ENCODE measurements around the gene TRIM34.
"Not testable (repeated sequence)": the region's sequence is repeated elsewhere in the genome, so short reads cannot be mapped to it uniquely, and the experiment has no call there.

The TRIM34 gene, protein sequence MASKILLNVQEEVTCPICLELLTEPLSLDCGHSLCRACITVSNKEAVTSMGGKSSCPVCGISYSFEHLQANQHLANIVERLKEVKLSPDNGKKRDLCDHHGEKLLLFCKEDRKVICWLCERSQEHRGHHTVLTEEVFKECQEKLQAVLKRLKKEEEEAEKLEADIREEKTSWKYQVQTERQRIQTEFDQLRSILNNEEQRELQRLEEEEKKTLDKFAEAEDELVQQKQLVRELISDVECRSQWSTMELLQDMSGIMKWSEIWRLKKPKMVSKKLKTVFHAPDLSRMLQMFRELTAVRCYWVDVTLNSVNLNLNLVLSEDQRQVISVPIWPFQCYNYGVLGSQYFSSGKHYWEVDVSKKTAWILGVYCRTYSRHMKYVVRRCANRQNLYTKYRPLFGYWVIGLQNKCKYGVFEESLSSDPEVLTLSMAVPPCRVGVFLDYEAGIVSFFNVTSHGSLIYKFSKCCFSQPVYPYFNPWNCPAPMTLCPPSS

DNA sequence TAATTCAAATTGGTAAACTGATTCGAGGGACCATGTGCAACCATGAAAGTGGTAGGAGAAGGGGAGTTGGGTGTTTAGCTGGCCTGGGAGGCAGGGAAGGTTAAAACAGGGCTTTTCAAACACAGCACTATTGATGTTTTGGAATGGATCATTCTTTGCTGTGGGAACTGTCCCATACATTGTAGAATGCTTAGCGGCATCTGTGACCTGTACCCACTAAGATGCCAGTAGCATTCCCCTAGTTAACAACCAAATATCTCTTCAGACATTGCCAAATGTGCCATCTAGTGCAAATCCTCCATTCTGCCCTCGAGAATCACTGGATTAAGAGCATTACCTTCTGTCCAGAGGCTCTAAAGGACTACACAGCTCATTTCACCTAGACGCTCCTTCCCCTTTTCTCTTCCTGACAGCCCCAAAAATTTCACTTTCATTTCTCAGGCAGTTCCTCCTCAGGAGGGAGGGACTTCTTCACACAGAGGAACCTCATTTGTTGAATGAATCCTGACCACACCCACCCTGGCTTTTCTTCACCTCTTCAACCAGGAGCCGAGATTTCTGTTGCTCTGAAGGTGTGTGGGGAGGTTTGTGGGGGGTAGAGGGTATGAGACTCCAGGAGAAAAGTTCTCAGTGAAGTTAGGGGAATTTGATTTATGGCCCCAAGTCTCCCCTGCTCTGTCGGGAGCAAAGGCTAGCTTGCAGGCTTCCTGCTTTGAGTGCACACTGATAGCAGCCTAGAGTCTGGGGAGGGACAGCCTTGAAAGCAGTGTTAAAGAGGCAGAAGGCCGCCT, at the start of gene TRIM34:
Gene TRIM34, plus strand, starts transcription at position 513 of the 791 bp plus-strand sequence. CDS start 7,331 bp downstream, outside the sequence.
- peak; percentile 27 to 28 for DNase-seq (ENCODE audit: low read depth in 2 of 2, low spot score in 1 of 2)

DNA sequence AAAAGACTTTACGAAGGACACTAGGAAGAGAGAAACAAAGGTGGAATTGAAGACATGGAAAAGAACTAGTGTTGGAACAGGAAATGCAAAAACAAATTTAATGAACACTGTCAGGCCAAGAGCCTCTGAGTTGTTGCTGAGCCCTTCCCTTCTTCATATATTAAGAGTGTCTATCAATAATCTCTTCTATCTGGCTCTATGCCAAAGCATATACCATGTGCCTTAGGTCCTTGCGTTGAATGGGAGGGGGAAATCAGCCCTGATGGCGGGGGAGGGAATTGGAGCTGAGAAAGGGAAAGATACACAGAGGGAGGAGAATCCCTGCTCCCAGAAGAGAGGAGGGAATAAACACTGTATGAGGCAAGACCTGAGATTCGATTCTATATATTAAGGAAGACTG, 49.6 kb upstream of the TRIM34 start:
- DNase-seq (ENCODE audit: low read depth in 2 of 2, low spot score in 1 of 2): no peak

DNA sequence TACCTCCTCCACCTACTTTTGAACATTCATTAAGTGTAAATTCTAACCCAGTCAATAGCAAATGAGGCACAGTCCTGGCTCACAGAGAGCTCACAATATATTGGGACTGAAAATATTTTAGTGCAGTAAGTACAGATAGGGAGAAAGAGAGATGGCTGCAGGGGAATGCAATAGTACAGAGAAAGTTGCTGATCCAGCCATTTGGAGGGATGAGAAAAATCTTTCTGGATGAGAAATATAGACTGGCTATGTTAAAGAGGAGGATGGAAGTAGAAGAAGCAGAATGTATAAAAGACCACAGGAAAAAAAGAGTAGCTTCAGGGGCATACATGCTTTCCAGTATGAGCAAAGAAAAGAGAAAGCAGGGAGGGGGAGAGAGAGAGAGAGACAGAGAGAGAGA, 47.7 kb upstream of the TRIM34 start:
- DNase-seq (ENCODE audit: low read depth in 2 of 2, low spot score in 1 of 2): no peak

DNA sequence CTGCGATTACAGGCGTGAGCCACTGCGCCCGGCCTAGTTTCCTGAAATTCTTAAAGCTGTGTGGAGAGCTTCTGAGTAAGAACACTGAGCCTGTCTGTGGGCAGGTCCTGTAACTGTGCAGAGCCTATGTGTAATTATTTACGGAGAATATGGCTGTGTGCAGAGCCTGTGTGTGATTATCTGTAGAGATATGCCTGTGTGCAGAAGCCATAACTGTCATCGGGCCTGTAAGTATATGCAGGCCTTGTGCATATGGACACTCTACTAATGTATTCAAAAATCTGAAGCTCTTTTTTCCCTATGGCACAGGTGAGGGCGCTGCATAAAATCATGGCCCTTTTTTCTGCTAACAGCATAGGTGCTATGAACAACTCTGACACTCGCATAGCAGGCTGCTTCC, 44.2 kb upstream of the TRIM34 start, which contains the start of gene OR52B6:
Gene OR52B6, plus strand, starts transcription at position 301 of the 400 bp plus-strand sequence. Its CDS starts 0 bp downstream, at position 301.
- no peak for DNase-seq (ENCODE audit: low read depth in 2 of 2, low spot score in 1 of 2)

DNA sequence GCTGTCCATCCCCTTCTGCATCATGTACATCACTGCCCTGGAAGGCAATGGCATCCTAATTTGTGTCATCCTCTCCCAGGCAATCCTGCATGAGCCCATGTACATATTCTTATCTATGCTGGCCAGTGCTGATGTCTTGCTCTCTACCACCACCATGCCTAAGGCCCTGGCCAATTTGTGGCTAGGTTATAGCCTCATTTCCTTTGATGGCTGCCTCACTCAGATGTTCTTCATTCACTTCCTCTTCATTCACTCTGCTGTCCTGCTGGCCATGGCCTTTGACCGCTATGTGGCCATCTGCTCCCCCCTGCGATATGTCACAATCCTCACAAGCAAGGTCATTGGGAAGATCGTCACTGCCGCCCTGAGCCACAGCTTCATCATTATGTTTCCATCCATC, 43.8 kb upstream of the TRIM34 start:
- no peak for DNase-seq (ENCODE audit: low read depth in 2 of 2, low spot score in 1 of 2)

DNA sequence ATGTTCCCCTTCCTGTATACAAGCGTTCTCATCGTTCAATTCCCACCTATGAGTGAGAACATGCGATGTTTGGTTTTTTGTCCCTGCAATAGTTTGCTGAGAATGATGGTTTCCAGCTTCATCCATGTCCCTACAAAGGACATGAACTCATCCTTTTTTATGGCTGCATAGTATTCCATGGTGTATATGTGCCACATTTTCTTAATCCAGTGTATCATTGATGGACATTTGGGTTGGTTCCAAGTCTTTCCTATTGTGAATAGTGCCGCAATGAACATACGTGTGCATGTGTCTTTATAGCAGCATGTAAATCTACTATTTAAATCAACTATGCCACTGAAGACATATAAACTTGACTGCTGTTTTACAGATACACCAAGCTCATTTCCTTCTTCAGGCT, 40.3 kb upstream of the TRIM34 start:
- not testable (repeated sequence) for DNase-seq (ENCODE audit: low read depth in 2 of 2, low spot score in 1 of 2)

DNA sequence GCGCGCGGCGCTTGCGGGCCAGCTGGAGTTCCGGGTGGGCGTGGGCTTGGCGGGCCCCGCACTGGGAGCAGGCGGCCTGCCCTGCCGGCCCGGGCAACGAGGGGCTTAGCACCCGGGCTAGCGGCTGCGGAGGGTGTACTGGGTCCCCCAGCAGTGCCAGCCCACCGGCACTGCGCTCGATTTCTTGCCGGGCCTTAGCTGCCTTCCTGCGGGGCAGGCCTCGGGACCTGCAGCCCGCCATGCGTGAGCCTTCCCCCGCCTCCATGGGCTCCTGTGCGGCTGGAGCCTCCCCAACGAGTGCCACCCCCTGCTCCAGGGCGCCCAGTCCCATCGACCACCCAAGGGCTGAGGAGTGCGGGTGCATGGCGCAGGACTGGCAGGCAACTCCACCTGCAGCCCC, 34.9 kb upstream of the TRIM34 start:
- DNase-seq (ENCODE audit: low read depth in 2 of 2, low spot score in 1 of 2): not testable (repeated sequence)

DNA sequence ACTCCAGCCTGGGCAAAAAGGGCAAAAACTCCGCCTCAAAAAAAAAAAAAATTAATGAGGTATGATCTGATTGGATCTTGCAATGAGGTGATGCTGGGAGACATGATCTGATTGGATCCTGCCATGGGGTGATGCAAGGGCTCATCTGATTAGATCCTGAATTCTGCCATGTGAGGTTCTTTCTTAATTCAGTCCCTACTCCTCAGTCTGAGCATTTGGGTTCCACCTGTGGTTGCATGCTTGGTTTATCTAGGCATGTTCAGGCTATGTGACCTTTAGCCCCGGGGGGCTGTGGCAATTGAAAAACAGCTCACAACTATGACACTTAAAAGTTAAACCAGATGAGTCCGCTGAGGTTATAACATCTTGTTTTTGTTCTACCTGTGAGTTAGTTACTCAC, 33.2 kb upstream of the TRIM34 start:
- DNase-seq (ENCODE audit: low read depth in 2 of 2, low spot score in 1 of 2): no peak

DNA sequence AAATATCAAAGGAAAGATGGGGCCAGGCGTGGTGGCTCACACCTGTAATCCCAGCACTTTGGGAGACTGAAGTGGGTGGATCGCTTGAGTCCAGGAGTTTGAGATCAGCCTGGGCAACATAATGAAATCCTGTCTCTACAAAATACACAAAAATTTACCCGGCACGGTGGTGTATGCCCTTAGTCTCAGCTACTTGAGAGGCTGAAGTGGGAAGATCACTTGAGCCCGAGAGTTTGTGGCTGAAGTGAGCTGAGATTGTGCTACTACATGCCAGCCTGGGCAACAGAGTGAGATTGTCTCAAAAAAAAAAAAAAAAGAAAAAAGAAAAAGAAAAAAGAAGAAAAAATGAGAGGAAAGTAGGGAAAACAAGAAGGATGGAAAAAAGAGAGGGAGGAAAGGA, 32.2 kb upstream of the TRIM34 start:
- no peak for DNase-seq (ENCODE audit: low read depth in 2 of 2, low spot score in 1 of 2)

DNA sequence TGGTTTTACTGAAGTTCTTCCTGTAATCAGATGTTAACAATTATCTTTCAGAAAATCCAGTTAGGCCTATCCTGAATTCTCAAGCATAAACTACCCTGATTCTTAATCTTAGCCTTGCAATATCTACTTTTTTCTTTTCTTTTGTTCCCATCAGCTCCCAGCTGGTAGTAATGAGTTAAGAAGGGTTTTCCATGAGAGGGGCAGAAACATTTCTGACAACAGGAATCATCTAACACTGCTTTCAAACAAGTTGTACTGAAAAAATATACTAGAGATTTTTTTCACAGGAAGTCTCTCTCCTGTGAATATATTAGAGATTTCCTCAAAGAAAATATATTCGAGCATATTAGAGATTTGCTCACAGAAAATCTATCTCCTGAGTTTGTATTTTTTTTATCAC, 31.7 kb upstream of the TRIM34 start:
- no peak for DNase-seq (ENCODE audit: low read depth in 2 of 2, low spot score in 1 of 2)

DNA sequence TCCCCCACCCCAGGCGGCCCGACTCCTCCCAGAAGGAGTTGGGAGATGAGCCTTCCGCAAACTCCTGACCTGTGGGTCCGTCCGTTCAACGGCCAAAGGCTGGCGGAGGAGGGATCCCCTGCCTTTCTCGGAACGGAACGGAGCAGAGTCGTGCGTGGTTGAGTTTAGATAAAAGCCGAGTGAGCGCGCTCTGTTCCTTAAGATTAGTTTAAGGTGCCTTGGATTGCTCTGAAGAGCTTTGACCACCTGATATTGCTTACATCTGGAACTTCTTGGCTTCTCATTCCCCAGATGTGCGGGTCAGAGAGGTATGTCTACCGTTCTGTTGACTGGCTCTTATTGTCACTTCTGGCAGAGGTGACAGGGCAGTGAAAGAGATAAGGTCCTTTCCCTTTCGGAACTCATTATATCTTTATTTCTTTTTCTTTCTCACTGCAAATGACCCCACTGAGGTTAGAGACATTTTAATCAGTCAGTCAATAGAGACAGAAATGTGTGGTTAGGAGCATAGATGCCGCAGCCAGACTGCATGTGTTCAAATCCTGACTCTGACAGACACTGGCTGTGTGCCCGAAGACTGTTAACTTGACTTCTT, 28.1 kb upstream of the TRIM34 start, which contains the start of gene TRIM6:
Gene TRIM6, plus strand, starts transcription at position 31 of the 595 bp plus-strand sequence. Its CDS starts 261 bp downstream, at position 292.
- DNase-seq (ENCODE audit: low read depth in 2 of 2, low spot score in 1 of 2): no peak

DNA sequence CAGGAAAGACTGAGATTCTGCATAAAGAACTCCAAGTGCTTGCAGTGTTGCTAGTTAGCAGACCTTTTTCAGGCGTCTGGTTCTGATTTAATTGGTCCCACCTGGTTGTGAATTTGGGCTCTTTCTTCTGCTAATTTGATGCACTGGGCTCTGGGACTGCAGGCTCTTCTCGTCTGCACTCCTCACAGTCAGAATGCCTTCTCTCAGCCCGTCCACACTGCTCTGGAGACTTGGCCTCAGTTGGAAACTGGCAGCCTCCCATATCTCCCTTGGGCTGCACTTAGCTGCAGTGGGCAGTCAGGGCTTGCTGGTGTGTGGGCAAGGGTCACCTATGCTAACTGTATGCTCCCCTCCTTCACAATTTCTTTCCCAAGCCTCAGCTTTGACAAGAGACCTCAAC, 26.8 kb upstream of the TRIM34 start:
- DNase-seq (ENCODE audit: low read depth in 2 of 2, low spot score in 1 of 2): no peak

DNA sequence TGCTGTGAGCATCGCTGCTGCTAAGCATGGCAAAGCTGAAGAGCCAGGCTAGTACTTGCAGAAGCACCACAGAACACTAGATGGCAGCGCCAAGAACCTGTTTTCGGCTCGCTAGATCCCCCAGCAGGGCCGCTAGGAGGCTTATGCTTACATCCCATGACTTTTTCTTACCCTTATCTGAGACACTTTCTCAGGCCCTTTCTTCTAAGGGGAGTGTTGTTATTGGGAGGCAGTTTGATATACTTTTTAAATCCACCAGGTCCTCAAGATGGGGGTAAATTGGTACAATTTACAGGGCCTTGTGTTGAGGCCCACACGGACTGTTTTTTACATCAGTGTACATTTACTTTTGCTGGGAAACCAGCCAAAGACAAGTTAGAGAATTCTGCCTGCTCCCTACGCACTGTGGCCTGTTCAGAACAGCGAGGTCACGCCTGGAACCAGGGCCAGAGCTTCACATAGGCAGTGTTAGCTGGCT, 24.4 kb upstream of the TRIM34 start:
- DNase-seq (ENCODE audit: low read depth in 2 of 2, low spot score in 1 of 2): peak; percentile 5 to 33

DNA sequence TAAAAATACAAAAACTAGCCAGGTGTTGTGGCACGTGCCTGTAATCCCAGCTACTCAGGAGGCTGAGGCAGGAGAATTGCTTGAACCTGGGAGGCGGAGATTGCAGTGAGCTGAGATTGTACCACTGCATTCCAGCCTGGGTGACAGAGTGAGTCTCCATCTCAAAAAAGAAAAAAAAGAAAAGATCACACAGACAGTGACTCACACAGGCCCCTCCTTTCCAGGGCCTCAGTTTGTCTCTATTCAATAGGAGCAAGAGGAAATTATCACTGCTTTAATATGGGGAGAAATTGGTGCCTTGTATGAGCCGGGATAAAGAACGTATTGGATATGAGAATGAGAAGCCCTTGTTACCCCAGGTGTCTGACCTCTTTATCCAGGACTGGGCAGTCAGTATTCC, 22.0 kb upstream of the TRIM34 start:
- DNase-seq (ENCODE audit: low read depth in 2 of 2, low spot score in 1 of 2): not testable (repeated sequence)

DNA sequence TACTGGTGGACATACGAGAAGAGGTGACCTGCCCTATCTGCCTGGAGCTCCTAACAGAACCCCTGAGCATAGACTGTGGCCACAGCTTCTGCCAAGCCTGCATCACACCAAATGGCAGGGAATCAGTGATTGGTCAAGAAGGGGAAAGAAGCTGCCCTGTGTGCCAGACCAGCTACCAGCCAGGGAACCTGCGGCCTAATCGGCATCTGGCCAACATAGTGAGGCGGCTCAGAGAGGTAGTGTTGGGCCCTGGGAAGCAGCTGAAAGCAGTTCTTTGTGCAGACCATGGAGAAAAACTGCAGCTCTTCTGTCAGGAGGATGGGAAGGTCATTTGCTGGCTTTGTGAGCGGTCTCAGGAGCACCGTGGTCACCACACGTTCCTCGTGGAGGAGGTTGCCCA, 21.5 kb upstream of the TRIM34 start:
- no peak for DNase-seq (ENCODE audit: low read depth in 2 of 2, low spot score in 1 of 2)

DNA sequence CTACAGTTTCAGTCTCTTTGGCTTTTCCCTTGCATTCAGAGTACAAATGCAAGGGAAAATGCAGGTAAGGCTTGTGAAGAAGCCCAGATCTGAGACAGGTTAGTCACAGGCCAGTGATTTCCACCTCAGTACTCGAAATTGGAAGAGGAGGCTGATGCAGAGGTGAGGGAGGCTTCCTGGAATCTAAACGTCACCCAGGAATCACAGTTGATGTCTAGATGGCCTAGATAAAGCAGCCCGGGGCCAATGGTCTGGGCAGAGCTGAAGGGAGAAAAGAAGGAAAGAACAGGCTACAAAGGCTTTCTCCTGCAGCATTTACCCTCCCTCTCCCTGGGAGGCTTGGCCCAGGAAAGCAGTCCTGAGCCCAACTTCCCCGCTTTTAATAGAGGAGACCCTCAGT, 19.9 kb upstream of the TRIM34 start:
- DNase-seq (ENCODE audit: low read depth in 2 of 2, low spot score in 1 of 2): no peak

DNA sequence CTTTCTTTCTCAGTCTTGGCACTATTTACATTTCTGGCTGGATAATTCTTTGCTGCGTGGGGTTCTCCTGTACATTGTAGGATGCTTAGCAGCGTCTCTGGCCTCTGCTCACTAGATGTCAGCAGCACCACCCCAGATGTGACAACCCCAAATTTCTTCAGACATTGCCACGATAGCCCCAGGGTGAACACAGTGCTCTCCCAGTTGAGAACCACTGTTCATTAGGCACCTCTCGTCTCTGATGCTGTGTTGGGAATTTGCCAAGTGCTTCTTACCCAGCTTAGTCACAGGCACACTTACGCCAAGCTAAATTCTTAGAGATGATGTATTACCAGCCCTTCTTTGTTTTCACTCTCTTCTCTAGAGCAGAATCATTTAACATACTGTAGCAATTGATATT, 19.0 kb upstream of the TRIM34 start:
- DNase-seq (ENCODE audit: low read depth in 2 of 2, low spot score in 1 of 2): no peak

DNA sequence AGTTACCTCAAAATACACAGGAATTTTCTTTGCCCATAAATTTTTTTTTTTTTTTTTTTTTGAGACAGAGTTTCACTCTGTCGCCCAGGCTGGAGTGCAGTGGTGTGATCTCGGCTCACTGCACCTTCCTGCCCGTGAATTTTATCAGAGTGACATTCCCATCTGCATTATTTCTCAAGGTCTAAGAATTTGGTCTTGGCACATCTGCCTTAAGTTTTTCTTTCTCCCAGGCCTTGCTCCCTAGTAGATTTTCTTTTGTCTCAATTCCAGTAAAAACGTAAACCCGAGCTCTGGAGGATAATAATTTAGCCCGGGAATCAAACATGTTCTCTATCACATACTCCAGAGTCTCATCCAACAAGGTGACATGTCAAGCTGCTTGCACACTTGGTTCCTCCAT, 16.0 kb upstream of the TRIM34 start:
- DNase-seq (ENCODE audit: low read depth in 2 of 2, low spot score in 1 of 2): no peak

DNA sequence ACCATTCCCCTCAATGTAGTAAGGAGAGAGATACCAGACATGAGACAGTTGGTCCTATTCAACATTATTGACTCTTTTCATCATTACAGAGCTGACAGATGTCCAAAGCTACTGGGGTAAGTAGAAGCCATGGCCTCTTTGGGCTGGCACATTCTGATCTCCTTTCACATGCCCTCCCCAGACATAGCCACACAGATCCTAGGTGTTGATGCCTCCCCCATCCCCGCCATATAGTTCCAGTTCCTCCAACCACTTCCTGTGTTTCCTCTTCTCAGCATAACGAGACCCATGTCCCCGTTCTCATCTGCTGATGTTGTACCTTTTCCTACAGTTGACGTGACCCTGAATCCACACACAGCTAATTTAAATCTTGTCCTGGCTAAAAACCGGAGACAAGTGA, 14.4 kb upstream of the TRIM34 start:
- no peak for DNase-seq (ENCODE audit: low read depth in 2 of 2, low spot score in 1 of 2)

DNA sequence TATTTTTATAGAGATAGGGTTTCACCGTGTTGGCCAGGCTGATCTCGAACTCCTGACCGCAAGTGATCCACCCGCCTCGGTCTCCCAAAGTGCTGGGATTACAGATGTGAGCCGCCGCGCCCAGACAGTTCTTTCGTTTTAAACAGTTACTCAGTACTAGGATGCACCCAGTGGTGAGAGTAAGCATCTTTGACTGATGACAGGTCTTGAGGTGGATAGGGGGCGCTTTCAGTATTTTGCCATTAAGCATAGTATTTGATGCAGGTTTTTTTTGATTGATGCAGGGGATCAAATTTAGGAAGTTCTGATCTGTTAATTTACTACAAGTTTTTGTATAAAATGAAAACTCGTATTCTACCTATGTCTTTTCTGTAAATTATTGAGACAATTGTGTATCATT, 13.2 kb upstream of the TRIM34 start:
- no peak for DNase-seq (ENCODE audit: low read depth in 2 of 2, low spot score in 1 of 2)

DNA sequence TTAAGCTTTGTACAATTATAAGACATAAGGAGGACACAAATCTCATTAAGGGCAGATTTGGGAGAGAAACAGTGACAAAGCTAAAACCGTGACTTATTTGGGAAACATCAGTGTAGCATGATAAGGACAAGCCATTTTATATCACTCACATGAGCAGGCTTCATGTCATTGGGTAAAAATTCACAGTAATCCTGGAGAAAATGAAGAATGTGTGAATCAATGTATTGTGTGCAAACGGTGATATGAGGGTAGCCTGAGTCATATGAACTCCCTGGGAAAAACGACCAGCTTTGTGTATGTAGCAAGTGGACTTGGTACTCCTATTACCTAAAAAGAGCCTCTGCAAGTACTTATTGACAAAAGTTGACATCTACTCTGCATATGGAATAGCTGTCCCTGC, 6.0 kb upstream of the TRIM34 start:
- no peak for DNase-seq (ENCODE audit: low read depth in 2 of 2, low spot score in 1 of 2)
